Breast epithelium (tissue), 3 donors: ENCODE results near the gene TRIM8.

Source experiments
- CTCF ChIP-seq, 3 donors: fragments of 450-650 bp; IDR thresholded peaks; one replicate each; pipeline ENCODE4 v1.5.1; 2016 to 2017; ENCODE audit warnings: antibody characterized with exemption in 3 of 3, mild to moderate bottlenecking in 3 of 3, moderate library complexity in 3 of 3
- POLR2A ChIP-seq: fragments of 450-650 bp; IDR thresholded peaks from one replicate; pipeline ENCODE4 v1.6.1; 2016; ENCODE audit warnings: antibody characterized with exemption, mild to moderate bottlenecking, moderate library complexity

GRCh38 chr10:102644646-102645387 lies 538 bp downstream of the TRIM8 start:
- TF ChIP-seq POLR2A (peak; percentile 0), CTCF (IDR thresholded peaks at IDR 0.05) (peak in 1 of 3 donors; percentile 45)
